Nephron progenitor cell (in vitro differentiated cells): Measurements from ENCODE around the gene CACNA2D4.

Experiments used
- DNase-seq: peaks from one replicate; pipeline ENCODE4 v3.0.0; 2021
- H3K27ac Mint-ChIP-seq: 2 replicates; pipeline ENCODE4 v1.8.0; 2021; ENCODE audit warnings: mild to moderate bottlenecking, moderate library complexity, mixed read lengths
- H3K27me3 Mint-ChIP-seq: 2 replicates; pipeline ENCODE4 v1.8.0; 2021; ENCODE audit warnings: mild to moderate bottlenecking, low read depth, mixed read lengths; ENCODE audit not compliant: poor library complexity
- H3K36me3 Mint-ChIP-seq: 2 replicates; pipeline ENCODE4 v1.8.0; 2021; ENCODE audit warnings: low read depth, mixed read lengths
- H3K4me1 Mint-ChIP-seq: 2 replicates; pipeline ENCODE4 v1.8.0; 2021; ENCODE audit warnings: mixed read lengths
- H3K4me3 Mint-ChIP-seq: 2 replicates; pipeline ENCODE4 v1.8.0; 2021; ENCODE audit warnings: mild to moderate bottlenecking, moderate library complexity, mixed read lengths
- H3K9me3 Mint-ChIP-seq: 2 replicates; pipeline ENCODE4 v1.8.0; 2021; ENCODE audit warnings: mild to moderate bottlenecking, moderate library complexity, mixed read lengths
- TF ChIP-seq, protein P1 (sequence below): fragments of 200-600 bp; sonication (generic); IDR thresholded peaks from 2 replicates; pipeline ENCODE4 v1.5.0; 2021; ENCODE audit warnings: antibody characterized with exemption

CACNA2D4 gene

GRCh38 chr12:1793426-1794210 is 124.8 kb downstream of the CACNA2D4 start:
- no peak for DNase-seq
- H3K36me3 Mint-ChIP-seq = peaks cover 4% of the 10 kb centered on the region
- H3K27me3 Mint-ChIP-seq = peaks cover 15% of the 10 kb centered on the region
- H3K4me1 Mint-ChIP-seq = peaks cover 61% of the 10 kb centered on the region
- H3K27ac Mint-ChIP-seq = peak overlapping the region; percentile 34
- TF ChIP-seq, protein P1, sequence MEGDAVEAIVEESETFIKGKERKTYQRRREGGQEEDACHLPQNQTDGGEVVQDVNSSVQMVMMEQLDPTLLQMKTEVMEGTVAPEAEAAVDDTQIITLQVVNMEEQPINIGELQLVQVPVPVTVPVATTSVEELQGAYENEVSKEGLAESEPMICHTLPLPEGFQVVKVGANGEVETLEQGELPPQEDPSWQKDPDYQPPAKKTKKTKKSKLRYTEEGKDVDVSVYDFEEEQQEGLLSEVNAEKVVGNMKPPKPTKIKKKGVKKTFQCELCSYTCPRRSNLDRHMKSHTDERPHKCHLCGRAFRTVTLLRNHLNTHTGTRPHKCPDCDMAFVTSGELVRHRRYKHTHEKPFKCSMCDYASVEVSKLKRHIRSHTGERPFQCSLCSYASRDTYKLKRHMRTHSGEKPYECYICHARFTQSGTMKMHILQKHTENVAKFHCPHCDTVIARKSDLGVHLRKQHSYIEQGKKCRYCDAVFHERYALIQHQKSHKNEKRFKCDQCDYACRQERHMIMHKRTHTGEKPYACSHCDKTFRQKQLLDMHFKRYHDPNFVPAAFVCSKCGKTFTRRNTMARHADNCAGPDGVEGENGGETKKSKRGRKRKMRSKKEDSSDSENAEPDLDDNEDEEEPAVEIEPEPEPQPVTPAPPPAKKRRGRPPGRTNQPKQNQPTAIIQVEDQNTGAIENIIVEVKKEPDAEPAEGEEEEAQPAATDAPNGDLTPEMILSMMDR = no peak
- no peak overlapping the region for H3K4me3 Mint-ChIP-seq
- no peaks in the 10 kb centered on the region for H3K9me3 Mint-ChIP-seq

DNA sequence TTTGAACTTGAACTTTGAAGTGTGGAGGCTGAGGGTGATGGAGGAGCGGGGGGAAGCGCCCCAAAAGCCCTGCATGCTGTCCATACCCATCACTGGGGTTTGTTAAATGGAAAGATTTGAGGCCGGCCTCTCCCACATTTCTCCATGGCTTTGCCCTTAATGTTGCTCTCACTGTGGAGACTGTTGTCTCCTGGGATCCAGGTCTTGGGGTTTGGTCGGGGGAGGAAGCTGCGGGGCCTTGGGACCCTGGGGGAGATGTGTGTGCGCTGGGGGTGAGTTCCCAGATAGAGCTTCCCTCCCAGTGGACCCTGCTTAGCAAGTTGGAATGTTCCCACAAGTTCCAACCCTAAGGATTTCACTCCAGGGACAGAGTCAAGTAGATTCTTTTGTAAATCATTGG is 126.0 kb downstream of the CACNA2D4 start:
- Mint-ChIP-seq H3K27me3 (peaks cover 15% of the 10 kb centered on the region), H3K36me3 (peaks cover 9% of the 10 kb centered on the region), H3K27ac (peak overlapping the region; percentile 62), H3K4me1 (peaks cover 69% of the 10 kb centered on the region), H3K9me3 (no peaks in the 10 kb centered on the region), H3K4me3 (no peak overlapping the region)
- TF ChIP-seq, protein P1 = no peak
- no peak for DNase-seq

DNA sequence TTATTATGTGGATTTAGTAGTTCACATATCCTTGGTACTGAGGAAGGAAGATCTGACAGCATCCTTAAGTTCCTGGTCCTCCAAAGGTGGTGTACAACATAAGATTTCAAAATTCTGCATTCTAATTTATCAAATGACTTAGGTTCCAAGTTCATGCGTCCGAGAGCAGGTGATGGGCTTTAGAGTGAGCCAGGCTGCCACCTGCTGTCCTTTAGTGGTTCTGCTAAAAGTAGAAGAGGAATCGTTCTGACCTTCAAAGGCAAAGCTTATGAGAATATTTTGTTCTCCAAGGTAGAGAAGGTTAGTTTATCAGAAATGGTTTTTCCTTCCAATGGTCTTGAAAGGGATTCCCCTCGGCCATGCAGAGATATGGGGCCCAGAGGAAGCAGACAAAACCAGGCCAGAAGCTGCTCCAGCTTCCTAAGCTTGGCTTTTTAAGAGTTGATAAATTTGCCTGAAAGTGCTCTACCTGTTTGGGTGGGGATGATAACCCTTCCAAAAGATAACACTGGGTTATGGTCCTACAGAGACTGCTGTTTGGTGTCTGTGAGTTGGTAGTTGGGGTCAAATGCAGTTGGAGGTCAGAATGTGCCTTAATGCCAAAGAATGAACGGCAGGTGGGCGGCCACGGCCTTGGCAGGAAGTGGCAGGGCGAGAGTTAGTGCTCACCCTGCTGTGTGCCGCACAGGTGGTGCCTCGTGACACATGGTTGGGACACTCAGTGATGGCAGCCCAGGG is 127.2 kb downstream of the CACNA2D4 start:
- DNase-seq = peak; percentile 48
- Mint-ChIP-seq H3K27ac (peak overlapping the region; percentile 34), H3K27me3 (peaks cover 15% of the 10 kb centered on the region), H3K4me3 (no peak overlapping the region), H3K36me3 (peaks cover 16% of the 10 kb centered on the region), H3K9me3 (no peaks in the 10 kb centered on the region), H3K4me1 (peaks cover 69% of the 10 kb centered on the region)
- TF ChIP-seq, protein P1 = peak; percentile 67

GRCh38 chr12:1790444-1790843 is 128.0 kb downstream of the CACNA2D4 start:
- Mint-ChIP-seq H3K27ac (peak overlapping the region; percentile 87), H3K27me3 (peaks cover 10% of the 10 kb centered on the region), H3K9me3 (no peaks in the 10 kb centered on the region), H3K36me3 (peaks cover 23% of the 10 kb centered on the region), H3K4me1 (peaks cover 69% of the 10 kb centered on the region), H3K4me3 (no peak overlapping the region)
- TF ChIP-seq, protein P1 = no peak
- no peak for DNase-seq

- DNase-seq = no peak
- TF ChIP-seq, protein P1 = no peak
- Mint-ChIP-seq H3K27me3 (peaks cover 7% of the 10 kb centered on the region), H3K27ac (no peak overlapping the region), H3K36me3 (peaks cover 40% of the 10 kb centered on the region), H3K4me3 (no peak overlapping the region), H3K9me3 (no peaks in the 10 kb centered on the region), H3K4me1 (peaks cover 68% of the 10 kb centered on the region)
Observed at GRCh38 chr12:1787714-1788113, 130.7 kb downstream of the CACNA2D4 start.
